PC-3 (cell line): Measurements from ENCODE around the gene SALL3. TPM values are rescaled to one million over a fixed set of nuclear protein-coding genes. Genes with fewer than 3 reads are reported as not detected.

Source experiments
- ATAC-seq: fragments of 200-7000 bp; cut with Tn5 transposase; 2 replicates; pipeline ENCODE4 v1.9.1; 2020; ENCODE audit warnings: mild to moderate bottlenecking, moderate library complexity
- BruUV-seq: library from RNA; stranded (reverse); fragments of 400-500 nt; replicated peaks from 2 replicates; lab custom pipeline; 2021; lab: Mats Ljungman, UMichigan
- CTCF ChIA-PET: fragments of 300-600 bp; sonication (Branson Sonifier 250); formaldehyde crosslinking; loops from one replicate; lab custom pipeline; 2022; ENCODE audit warnings: antibody characterized with exemption; lab: Charles Lee
- POLR2A ChIA-PET: fragments of 300-600 bp; sonication (Branson Sonifier 250); formaldehyde crosslinking; loops from one replicate; lab custom pipeline; 2022; ENCODE audit warnings: antibody characterized with exemption; ENCODE audit not compliant: unreplicated experiment; lab: Charles Lee
- DNase-seq: peaks from one replicate; pipeline ENCODE4 v3.0.0-alpha.2; 2015
- H2AFZ ChIP-seq: fragments of 300-600 bp; sonication (generic); 2 replicates; pipeline ENCODE4 v1.6.0; 2016; ENCODE audit warnings: antibody characterized with exemption, low read length
- H3F3A ChIP-seq: fragments of 300-600 bp; sonication (generic); one replicate; pipeline ENCODE4 v1.6.0; 2017; ENCODE audit warnings: antibody characterized with exemption, low read length, control low read depth, mild to moderate bottlenecking; ENCODE audit not compliant: unreplicated experiment
- H3K27ac ChIP-seq: fragments of 300-600 bp; sonication (generic); 2 replicates; pipeline ENCODE4 v1.5.1; 2016; ENCODE audit warnings: mild to moderate bottlenecking, low read length
- H3K27me3 ChIP-seq: fragments of 300-600 bp; sonication (generic); 2 replicates; pipeline ENCODE4 v1.6.1; 2016; ENCODE audit warnings: low read length, mixed read lengths
- H3K36me3 ChIP-seq: fragments of 300-600 bp; sonication (generic); 2 replicates; pipeline ENCODE4 v1.6.1; 2016; ENCODE audit warnings: low read depth, mixed run types, low read length, mixed read lengths
- H3K4me1 ChIP-seq: fragments of 300-600 bp; sonication (generic); 2 replicates; pipeline ENCODE4 v1.5.1; 2016; ENCODE audit warnings: low read length; ENCODE audit not compliant: insufficient read depth
- H3K4me2 ChIP-seq: fragments of 300-600 bp; sonication (generic); 2 replicates; pipeline ENCODE4 v1.6.0; 2016; ENCODE audit warnings: low read length
- H3K4me3 ChIP-seq: fragments of 300-600 bp; sonication (generic); 2 replicates; pipeline ENCODE4 v1.5.1; 2016; ENCODE audit warnings: mild to moderate bottlenecking, low read length, mixed read lengths
- H3K79me2 ChIP-seq: fragments of 300-600 bp; sonication (generic); 2 replicates; pipeline ENCODE4 v1.6.1; 2017; ENCODE audit warnings: low read length, mixed read lengths
- H3K9ac ChIP-seq: fragments of 300-600 bp; sonication (generic); 2 replicates; pipeline ENCODE4 v1.6.0; 2016; ENCODE audit warnings: mild to moderate bottlenecking, low read length
- H3K9me2 ChIP-seq: fragments of 300-600 bp; sonication (generic); replicated peaks from 2 replicates; pipeline ENCODE4 v1.6.1; 2016; ENCODE audit warnings: mixed run types, low read length, mixed read lengths
- H3K9me3 ChIP-seq: fragments of 300-600 bp; sonication (generic); 2 replicates; pipeline ENCODE4 v1.6.1; 2016; ENCODE audit warnings: low read length, mixed read lengths
- H4K20me1 ChIP-seq: fragments of 300-600 bp; sonication (generic); 2 replicates; pipeline ENCODE4 v1.6.1; 2016; ENCODE audit warnings: low read length, mixed read lengths
- EZH2 ChIP-seq: fragments of 300-600 bp; sonication (generic); IDR thresholded peaks from one replicate; pipeline ENCODE4 v1.6.1; 2017; ENCODE audit warnings: antibody characterized with exemption, mild to moderate bottlenecking, low read length; ENCODE audit not compliant: unreplicated experiment
- EZH2phosphoT487 ChIP-seq: fragments of 300-600 bp; sonication (generic); IDR thresholded peaks from 2 replicates; pipeline ENCODE4 v1.6.1; 2018; ENCODE audit warnings: mild to moderate bottlenecking, antibody characterized with exemption, low read length, borderline replicate concordance
- intact Hi-C: fragments of 100-400 bp; cut with micrococcal nuclease; formaldehyde crosslinking; loops from 2 replicates; pipeline ENCODE4 v1.9.0; 2023
- total RNA-seq: library from RNA; depleted of rRNA; stranded (reverse); fragments of >200 nt; gene quantifications from 2 replicates; pipeline ENCODE4 v1.2.3, GENCODE V29; 2014
- TF ChIP-seq, protein P1 (sequence below): fragments of 300-600 bp; sonication (generic); conservative IDR thresholded peaks from 2 replicates; pipeline ENCODE4 v1.5.1; 2017; ENCODE audit warnings: antibody characterized with exemption, low read depth, mild to moderate bottlenecking, low read length

Gene SALL3
- total RNA-seq, 1 experiment from 2014 or later: not detected

DNA sequence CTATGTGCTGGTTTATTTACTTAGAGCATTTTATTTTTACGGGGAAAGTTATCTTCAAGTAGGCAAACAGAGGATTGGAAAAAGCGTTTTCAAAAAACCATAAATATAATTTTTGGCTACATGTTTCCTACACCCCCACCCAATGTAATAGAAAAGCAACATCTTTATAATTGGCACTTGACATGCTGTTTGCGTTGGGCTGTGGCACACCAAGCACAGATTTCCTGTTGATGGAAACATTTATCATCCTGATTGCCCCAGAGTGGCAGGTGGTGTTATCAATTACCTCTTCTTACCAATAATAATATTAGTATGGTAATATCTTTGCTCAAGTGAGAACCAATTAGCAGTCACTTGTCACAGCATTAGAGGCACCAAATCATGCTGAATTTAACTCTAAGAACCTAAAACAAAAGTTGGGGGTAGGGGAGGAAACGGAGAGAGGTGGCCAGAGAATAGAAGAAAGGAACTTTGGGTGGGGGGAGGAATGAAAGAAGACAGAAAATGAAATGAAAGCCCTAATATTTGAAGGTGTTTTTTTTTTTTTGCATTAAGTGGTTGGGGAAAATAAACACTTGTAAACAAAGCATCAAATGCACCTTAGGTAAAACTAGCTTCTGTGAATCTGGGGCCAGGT is 3.8 kb upstream of the SALL3 start:
- Histone ChIP-seq H3K27ac (no peak overlapping the region), H4K20me1 (no peaks in the 10 kb centered on the region), H3K4me3 (no peak overlapping the region), H3K4me1 (no peaks in the 10 kb centered on the region), H3K79me2 (no peaks in the 10 kb centered on the region), H3K9me3 (no peaks in the 10 kb centered on the region), H3K4me2 (no peak overlapping the region), H3K27me3 (peaks cover 42% of the 10 kb centered on the region), H3F3A (no peaks in the 10 kb centered on the region), H2AFZ (no peak overlapping the region), H3K36me3 (no peaks in the 10 kb centered on the region), H3K9ac (no peak overlapping the region), H3K9me2 (no peaks in the 10 kb centered on the region)
- TF ChIP-seq, protein P1, sequence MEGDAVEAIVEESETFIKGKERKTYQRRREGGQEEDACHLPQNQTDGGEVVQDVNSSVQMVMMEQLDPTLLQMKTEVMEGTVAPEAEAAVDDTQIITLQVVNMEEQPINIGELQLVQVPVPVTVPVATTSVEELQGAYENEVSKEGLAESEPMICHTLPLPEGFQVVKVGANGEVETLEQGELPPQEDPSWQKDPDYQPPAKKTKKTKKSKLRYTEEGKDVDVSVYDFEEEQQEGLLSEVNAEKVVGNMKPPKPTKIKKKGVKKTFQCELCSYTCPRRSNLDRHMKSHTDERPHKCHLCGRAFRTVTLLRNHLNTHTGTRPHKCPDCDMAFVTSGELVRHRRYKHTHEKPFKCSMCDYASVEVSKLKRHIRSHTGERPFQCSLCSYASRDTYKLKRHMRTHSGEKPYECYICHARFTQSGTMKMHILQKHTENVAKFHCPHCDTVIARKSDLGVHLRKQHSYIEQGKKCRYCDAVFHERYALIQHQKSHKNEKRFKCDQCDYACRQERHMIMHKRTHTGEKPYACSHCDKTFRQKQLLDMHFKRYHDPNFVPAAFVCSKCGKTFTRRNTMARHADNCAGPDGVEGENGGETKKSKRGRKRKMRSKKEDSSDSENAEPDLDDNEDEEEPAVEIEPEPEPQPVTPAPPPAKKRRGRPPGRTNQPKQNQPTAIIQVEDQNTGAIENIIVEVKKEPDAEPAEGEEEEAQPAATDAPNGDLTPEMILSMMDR: no peak
- TF ChIP-seq EZH2: no peak
- ChIA-PET POLR2A (no interaction called here), CTCF (no interaction called here)
- intact Hi-C loops: no loop called here
- ATAC-seq (no peak), DNase-seq (no peak)
- BruUV-seq: no TSS peak

DNA sequence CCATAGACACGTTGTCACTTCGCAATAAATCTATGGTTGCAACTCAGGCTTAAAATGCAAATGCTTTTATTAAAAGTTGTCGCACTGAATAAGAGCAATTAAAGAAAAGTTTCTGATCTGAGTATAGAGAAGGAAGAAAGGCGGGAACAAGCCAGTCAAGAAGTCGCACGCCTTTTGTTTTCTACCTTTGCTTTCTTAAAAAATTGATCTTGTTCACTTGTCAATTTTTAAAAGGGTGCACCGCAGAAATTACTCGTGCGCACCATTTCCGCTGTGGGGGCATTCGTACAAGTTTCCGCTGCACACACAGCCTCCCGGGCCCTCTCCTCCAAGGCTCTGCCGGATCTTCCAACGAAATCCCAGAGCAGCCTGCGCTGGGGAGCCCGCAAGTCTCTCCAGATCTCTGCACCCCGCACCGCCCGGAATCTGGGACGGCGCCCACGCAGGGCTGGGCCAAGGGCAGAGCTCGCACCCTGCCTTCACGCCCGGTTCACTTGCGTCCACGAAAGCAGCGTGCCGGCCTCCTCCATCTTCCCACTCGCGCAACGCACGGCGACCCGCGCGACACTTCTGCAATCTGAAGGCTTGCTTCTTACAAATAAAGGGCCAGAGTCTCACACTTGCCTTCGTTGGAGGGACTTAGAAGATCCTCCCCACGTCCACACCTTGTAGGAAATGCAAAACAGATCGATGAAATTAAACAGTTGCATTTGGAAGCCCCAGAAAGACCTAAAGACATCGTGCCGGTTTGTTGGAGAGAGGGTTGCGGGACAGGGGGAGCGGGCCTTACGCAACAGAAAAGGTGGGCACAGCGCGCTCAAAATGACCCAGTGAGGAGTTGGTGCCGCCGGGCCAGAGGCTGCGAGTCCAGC is 2.6 kb upstream of the SALL3 start:
- no peaks in the 10 kb centered on the region for H3F3A ChIP-seq
- no peak overlapping the region for H3K4me3 ChIP-seq
- H2AFZ ChIP-seq: no peak overlapping the region
- no peaks in the 10 kb centered on the region for H3K4me1 ChIP-seq
- no TSS peak for BruUV-seq
- H3K9me3 ChIP-seq: no peaks in the 10 kb centered on the region
- H3K27me3 ChIP-seq: peaks cover 49% of the 10 kb centered on the region
- no peak overlapping the region for H3K4me2 ChIP-seq
- no peaks in the 10 kb centered on the region for H3K79me2 ChIP-seq
- no peaks in the 10 kb centered on the region for H3K9me2 ChIP-seq
- intact Hi-C loops: no loop called here
- CTCF ChIA-PET: interaction anchor here (0.6 kb wide), 1 partner anchor 152 kb away, joined by 3 read pairs; no protein-coding TSS in a partner anchor
- TF ChIP-seq, protein P1: no peak
- TF ChIP-seq EZH2: no peak
- TF ChIP-seq EZH2phosphoT487: no peak
- no peak overlapping the region for H3K9ac ChIP-seq
- H3K36me3 ChIP-seq: no peaks in the 10 kb centered on the region
- H4K20me1 ChIP-seq: no peaks in the 10 kb centered on the region
- ATAC-seq: no peak
- POLR2A ChIA-PET: no interaction called here
- DNase-seq: no peak
- H3K27ac ChIP-seq: no peak overlapping the region
